Activated T-cell treated with anti-CD3 and anti-CD28 coated beads for 4 hours (primary cell): ENCODE data around the gene ATG9A.
A peak's percentile ranks its signal among the peaks of the same experiment; 100 is the strongest.

Experiments used
- DNase-seq: peaks from one replicate; pipeline ENCODE4 v3.0.0-alpha.2; 2020

The ATG9A gene

DNA sequence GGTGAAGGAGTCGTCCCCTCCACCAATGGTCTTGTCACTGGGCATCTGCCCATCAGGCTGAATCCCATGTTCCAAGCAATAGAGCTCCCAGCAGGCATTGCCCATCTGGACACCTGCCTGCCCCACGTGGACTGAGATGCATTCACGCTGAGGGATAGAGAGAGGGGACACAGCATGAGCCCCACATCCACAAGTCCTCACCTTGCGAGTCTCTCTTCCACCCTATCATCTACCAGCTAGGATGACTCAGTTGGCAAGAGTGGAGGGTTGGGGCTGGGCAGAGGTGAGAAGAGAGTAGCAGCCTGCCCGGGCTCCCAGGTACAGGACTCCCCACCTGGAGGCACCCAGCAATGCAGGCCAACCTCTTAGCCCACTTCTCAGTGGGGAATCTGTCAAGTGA is 22.6 kb upstream of the ATG9A start:
- peak; percentile 18 for DNase-seq

DNA sequence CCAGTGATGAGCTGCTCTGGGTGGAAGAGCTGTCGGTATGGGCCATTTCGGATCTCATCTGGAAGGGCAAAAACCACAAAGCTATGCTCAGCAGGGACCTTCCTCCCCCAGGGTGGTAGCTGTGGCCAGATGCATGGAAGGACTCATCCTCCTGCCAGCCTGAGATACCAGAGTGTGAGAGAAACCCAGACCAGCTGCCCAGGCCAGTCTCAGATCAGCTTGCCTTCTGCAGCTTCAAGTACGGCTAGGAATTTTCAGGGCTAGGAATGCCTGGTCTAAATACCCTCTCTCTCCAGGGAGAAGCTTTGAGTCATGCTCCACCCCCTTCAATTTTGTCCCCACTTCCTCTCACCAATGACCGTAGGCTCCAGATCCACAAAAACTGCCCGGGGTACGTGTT is 22.2 kb upstream of the ATG9A start:
- no peak for DNase-seq

DNA sequence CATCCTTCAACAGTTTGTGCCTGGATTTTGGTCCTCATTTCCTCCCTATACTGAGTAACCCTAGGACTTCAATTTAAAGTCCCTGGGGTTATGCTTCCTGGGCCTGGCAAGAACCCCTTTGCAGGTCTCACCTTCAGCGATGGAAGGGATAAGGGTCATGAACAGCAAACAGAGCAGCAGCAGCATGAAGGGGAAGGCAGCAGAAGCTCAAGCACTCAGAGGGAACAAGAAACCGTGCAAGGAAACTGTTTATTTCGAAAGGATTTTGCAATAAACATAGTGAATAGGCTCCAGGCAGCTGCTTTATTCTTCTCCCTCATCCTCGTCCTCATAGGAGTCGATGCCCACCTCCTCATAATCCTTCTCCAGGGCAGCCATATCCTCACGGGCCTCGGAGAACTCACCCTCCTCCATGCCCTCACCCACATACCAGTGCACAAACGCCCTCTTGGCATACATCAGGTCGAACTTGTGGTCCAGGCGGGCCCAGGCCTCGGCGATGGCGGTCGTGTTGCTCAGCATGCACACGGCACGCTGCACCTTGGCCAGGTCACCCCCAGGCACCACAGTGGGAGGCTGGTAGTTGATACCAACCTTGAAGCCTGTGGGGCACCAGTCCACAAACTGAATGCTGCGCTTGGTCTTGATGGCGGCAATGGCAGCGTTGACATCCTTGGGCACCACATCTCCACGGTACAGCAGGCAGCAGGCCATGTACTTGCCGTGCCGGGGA is 20.8 kb upstream of the ATG9A start:
- no peak for DNase-seq

DNA sequence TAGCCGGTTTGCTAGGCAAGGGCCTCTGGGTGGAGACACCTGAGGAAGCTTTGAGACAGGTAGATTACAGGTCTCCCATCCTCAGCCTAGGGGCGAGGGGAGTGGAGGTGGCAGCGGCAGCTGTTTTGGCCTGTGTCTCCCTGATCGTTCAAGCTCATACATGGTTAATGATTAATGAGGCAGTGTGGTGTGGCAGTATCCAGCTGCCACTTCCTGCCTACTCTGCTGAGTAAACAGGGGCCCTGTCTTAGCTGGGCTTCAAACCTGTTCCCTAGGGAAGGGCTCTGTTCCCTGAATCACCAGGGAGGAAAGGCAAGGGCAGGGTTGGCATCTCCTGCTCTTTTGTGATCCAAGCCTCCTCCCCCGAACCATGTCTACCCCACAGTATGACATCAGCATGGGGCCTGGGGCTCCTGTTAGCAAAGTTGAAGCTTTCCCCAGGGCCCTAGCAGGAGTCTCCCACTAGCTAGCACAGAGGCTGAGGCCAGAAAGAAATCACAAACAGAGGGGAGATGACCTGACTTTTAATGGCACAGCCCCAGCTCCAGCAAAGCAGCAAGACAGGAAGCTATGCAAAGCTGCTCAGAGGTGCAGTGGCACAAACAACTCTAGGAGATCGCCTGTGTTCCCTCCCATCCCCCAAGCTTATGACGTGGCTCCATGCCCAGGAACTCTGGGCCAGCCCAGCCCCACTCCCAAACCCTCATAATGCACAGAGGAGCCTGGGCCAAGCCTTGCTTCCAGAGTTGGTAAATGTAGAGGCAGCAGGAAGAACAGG is 20.0 kb upstream of the ATG9A start:
- DNase-seq, result no peak

DNA sequence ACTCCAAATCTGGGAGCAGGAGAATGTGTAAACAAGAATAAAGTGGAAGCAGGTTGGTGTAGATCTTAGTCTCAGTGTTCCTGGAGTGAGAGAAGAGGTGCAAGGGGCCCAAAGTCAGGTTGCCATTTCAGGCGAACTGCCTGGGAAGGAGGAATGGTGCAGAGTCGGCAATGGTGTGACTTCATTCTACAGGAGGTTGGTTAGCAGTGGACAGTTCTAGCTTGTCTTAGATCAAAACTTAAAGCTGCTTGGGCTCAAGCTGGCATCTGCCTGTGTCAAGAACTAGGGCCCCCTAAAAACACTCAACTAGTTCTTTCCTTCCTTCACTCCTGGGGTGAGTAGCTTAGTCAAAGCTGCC is 19.4 kb upstream of the ATG9A start:
- no peak for DNase-seq

DNA sequence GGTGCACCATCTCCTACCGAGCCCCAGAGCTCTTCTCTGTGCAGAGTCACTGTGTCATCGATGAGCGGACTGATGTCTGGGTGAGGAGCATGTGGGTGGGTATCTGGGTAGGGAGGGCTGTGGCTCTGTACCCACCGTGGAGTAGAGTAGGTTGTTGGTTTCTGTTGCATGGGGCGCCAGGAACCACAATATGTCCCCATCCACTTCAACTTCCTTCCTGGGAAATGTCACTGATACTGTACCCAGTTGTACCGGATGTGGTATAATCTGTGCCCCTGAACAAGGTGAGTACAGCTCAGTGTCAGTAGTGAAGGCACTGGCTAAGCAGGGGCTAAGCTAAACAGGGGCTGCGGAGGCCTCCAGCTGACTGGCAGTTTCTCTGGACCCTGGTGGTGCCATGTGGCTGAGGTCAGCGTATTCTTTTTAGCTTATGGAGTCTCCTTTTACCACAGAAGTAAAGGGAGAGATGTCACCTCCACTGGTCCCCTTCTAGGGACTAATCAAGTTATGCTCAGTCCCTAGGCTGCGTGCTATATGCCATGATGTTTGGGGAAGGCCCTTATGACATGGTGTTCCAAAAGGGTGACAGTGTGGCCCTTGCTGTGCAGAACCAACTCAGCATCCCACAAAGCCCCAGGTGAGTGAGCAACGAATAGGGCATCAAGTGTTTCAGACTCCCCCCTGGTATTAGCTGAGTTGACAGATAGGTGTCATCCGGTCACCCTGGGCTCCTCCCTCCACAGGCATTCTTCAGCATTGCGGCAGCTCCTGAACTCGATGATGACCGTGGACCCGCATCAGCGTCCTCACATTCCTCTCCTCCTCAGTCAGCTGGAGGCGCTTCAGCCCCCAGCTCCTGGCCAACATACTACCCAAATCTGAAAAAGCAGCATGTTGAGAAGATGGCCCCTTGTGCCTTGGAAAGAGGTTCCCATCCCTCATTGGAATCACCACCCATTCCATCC is 18.5 kb upstream of the ATG9A start:
- peak; percentile 54 for DNase-seq

DNA sequence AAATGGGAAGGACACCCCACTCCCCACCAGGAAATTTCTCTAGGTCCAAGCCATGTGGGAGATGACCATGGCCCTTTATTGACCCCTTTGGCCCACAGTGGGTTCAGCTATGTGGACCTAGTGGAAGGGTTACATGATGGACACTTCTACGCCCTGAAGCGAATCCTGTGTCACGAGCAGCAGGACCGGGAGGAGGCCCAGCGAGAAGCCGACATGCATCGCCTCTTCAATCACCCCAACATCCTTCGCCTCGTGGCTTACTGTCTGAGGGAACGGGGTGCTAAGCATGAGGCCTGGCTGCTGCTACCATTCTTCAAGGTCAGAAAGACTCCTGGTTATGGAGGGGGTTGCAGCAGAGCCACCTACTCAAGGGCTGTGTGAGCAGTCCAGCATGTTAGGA is 17.1 kb upstream of the ATG9A start:
- no peak for DNase-seq

DNA sequence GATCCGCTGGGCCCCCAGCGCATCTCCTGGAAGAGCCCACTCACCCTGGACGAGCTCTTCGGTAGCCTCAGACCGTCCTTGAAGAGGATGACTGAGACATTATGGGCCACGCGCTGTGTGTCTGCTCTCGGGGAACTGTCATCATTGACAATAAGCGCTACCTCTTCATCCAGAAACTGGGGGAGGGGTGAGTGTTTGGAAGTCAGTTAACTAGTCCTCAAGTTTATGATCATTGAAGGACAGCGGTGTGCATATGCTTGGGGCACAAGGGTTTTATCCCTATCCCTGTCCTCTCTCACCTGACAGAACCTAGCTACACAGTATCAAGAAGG is 16.4 kb upstream of the ATG9A start:
- no peak for DNase-seq

DNA sequence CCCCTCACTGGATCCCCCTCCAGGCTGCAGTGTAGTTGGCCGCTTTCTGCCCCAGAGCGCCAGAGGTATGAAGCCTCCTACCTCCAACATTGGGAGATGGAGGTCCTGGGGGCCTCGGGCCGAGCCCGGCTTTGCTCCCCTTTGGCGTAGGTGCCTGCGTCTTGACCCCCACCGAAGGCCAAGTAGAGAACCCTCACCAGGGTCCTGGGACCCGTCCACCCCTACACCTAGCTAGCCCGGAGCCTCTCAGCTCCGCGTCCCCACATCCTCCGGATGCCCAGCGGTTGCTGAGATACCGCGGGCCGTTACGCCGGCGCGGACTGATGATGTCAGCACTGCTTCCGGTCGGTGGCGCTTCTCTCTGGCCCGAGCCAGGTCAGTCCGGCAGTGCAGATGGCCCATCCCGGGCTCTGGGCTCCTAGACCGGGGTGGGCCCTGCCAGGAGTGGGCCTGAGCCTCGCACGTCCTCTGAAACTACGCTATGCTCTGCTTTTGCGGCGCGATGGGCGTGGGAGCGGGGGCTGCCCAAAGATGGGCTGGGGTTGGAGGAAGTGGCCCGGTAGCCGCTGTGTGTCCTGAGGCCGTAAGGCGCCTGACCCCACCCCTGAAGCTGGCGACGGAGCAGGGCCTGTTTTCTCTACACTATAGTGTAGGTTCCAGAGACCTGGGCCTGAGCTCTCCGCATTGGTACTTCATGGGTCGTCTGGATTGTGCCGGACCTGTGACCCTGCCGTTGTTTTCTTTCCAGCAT is 15.9 kb upstream of the ATG9A start, which contains the start of the genes GLB1L and STK16:
TSS of gene GLB1L (minus strand) at position 297 of the 751 bp plus-strand sequence. CDS start 1,871 bp downstream, outside the sequence.
TSS of gene STK16 (plus strand) at position 332 of the 751 bp plus-strand sequence. CDS start 521 bp downstream, outside the sequence.
- peak; percentile 80 for DNase-seq

DNA sequence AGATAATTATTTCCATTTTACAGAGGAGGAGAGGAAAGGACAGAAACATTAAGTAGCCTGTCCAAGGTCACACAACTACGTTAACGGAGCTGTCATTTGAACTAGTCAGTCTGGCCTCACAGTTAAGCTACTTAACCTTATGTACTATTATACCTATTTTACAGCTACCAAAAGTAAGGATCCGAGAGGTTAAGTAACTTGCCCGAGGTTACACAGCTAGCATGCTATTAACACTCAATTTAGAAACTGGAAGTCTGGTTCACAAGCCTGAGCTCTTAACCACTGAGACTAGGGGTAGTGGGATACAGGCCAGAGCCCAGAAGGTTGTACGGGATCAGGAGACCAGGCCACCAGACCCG is 15.3 kb upstream of the ATG9A start:
- DNase-seq, result no peak

DNA sequence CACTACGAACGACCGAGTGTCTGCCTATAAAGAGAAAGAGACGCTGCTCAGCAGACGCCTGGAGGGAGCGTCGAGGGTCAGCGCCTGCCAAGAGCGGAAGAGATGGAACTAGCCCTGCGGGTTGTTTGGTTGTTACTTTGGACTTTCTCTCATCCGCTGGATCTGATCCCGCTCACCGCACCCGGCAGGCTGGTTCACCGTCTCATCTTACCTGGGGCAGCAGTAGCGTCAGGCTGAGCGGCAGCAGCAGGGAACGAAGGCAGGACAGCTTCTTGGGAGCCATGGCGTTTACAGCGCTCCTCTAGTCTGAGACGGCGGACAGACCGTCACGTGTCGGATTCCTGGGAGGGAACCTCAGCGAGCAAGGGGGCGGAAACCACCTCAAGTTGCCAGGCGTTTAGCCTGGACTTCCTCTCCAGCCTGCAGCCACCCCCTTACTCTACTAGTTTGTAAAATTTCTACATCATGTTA is 13.9 kb upstream of the ATG9A start:
- DNase-seq, result no peak

DNA sequence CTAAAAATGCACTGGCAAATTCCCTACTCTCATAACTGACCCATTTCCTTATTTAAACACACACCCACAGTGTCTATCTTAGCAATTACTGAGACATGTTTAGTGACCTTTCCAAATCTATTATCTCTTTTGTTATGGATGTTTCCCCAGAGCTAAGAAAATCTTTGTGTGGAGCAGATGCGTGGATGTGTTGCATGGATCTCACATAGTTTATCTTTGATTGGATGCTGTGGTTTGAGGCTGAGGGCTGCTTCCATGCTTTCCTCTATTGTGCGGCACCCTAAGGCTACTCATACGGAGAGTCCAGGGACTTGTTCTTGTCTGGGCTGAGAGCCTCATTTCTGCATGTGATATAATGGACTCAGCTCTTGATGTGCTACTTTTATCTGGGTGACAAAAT is 4.9 kb upstream of the ATG9A start:
- no peak for DNase-seq

DNA sequence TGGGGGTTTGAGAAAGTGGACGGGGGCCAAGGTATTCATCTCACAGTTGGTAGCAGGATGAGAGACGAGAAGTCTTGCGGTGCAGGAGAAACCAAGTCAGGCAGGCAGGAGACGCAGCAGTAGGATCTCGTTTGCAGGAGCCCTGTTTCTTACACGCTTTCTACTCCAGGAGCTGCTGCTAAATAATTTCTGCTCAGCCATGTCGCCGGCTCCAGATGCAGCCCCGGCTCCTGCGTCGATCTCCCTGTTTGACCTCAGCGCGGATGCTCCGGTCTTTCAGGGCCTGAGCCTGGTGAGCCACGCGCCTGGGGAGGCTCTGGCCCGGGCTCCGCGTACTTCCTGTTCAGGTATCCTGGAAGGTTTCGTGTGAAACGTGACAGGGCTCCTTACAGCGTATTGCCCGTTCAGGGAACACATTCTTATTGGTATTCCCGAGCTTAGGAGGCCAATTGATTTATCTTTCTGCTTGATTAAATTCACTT is 664 bp upstream of the ATG9A start:
- no peak for DNase-seq

DNA sequence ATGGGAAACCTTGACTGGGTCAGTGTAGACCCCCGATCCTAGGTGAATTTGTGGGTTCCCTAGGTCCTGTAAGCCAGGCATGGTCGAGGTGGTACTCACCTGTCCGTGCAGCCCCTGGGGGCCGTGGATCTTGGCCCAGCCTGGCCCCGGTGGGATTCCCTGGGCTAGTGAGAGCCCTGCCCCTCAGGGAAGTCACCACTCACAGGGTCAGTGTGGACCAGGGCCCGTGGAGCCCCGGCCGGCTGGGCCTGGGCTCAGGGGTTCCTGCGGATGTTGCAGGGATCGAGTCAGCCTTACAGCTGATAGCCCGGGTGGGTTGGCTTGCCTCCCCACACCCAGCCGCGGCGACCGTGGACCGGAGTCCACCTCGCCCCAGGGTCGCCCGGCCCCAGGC is 528 bp downstream of the ATG9A start:
- no peak for DNase-seq

DNA sequence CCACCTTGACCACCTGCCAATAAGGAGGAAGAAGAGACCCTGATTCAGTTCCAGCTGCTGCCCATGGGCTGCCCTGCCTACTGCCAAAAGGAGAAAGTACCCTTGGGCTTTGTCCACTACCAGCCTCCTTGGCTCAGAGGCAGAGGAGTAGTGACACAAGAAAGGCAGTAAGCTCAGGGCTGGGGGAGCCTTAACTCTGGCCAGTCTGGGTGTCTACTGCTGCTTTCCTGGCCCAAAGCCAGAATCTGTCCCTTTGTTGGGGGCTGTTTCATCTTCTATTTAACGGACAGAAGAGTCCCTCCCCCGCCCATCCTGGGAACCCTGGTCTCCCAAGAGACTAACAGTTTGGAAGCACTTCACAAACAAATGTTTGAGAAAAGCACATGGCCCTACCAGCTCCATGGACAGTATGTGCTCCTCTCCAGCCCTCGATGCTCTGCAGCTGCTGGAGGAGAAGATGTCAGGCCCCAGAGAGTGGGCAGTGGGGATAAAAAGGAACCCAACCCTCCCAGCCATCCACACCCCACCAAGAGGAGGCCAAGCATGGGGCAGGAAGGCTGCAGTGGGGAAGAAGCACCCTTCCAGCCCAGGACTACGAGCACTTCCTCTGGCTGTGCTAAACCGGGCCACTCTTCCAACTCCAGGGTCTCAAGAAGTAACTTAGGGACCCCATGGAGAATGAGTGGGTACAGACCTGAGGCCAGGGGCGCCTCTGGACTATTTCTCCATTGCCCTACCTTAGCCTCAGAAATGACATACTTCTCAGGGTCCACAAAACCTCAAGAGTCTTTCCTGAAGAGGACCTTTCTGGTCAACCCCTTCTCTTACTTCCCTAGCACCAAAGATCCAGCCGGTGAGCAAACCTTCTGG is 1.2 kb downstream of the ATG9A start:
- no peak for DNase-seq

DNA sequence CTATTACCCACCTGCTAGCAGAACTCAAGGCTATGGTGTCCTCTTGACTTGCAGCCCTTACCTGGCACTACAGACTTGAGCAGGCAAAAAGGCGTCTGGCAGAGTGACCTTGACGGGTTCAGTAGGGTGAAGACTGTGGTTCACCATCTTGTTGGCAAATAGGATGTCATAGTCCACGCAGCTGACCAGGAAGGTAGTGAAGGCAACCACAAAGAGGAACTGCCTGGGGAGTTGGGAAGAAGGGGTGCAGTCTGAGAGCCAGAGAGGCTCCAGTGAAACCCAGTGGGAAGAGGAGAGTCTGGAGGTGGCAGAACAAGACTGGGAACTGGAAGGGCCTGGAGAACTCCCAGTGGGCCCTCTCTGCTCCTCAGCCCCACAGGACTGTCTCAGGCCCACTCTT is 4.1 kb downstream of the ATG9A start:
- DNase-seq, result no peak

DNA sequence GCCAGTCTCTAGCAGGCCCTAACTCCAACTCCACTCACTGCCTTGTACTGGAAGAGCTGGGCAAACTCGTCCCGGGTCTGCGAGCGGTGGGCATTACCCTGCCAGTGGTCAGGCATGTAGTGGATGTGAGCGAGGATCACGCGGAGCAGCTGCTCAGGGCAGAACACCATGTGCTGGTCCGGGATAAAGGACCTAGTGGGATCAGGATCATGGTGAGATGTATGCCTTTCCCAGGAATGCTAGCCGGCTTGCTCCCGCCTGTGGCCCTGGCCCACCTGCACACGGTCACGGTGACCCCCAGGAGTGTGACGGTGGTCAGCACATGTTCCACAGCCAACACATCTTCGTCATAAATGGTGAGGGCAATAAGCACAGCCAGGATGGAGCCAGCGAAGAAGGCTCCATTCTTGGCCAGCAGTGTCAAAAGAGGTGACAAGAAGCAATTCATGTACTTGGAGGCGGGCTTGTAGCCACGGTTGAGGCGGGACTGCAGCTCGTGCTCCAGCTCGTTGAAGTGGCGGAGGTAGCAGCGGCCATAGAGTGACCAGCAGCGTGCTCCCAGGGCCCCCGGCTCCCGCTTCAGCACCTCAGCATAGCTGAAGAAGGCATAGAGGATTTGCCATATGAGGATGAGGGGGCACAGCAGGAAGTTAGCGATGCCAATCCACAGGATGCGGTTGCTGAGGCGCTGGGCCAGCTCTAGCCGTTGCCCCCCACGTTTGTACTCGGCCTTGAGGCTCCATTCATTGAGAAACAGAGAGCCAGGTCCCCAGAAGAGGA is 5.4 kb downstream of the ATG9A start:
- no peak for DNase-seq

DNA sequence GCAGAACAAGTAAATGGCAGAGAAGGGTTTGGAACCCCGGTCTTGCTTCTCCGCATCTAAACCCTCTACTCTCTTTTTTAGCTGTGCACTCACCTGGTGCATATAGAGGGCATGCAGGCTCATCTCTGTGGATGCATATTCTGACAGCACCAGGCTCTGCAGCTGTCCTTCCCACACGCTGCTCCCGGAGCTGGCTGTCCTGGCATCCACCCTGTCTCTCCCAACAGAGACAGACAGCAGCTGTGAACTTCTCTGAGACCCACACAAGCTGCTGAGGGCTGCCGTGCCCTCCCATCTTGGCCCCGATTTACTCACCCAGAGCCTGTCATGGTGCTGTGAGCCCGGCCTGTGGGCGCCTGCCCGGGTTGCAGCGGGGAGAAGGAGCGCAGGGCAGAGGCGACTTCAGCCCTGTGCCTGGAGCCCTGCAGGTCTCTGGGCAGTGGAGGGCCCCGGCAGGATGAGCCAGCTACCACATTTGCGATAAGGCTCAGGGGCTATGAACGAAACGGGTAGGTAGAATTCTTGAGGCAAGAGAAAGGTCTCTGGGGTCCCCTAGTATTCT is 7.4 kb downstream of the ATG9A start:
- DNase-seq, result no peak

DNA sequence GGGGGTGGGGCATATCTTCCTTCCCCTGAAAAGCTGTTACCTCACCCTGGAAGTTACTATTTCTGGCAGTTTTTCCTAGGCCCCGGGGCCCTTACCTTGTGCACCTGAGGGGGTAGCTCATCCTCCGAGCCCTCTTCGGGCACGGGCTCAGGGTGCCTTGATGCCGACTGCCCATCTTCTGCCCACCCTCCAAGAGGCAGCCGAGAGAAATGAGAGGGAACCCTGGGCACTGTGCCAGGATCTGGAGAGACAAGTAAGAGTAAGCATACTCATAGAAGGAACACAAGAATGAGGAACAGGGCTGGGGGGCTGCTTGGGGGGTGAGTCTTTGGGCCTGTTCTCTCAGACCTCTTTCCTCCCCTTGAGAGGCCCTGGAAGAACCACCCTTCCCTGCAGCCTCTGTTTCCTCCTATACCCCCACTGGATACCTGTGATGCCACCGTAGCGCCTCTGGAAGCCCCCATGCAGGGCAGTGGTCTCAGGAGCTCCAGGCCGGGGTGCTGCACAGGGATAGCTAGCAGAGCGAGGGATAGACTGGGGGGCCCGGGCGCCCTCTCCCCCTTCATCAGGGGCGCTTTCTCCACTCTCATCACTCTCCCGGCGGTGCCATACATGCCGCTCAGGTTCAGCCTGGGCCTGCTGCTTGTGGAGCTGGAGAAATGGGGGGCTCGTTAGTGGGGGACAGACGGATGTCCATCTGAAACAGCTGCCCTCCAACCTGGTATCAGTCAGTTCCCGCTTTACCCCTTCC is 8.6 kb downstream of the ATG9A start:
- no peak for DNase-seq
